ENCODE results near the gene HCN2. TPM values are rescaled to one million over a fixed set of nuclear protein-coding genes. Genes with fewer than 3 reads are reported as not detected.

The HCN2 gene
- total and polyA plus RNA-seq, 9 of the 15 experiments (the other 6 are each of a cell fraction or from before 2014, with no cell fraction given): 0.29 to 4.2 (median 0.82) TPM; not detected in 2

GRCh38 chr19:662207-662961 is 72.7 kb downstream of the HCN2 start (continued):
- TF ChIP-seq AFF1 (IDR thresholded peaks at IDR 0.05; ENCODE audit: low read depth in 1 of 2, partially characterized antibody in 2 of 2) (no peak), ZBTB34 (CRISPR knock-in tag; IDR thresholded peaks at IDR 0.05) (no peak), TRIM24 (IDR thresholded peaks at IDR 0.05) (no peak), EGR1 (conservative IDR thresholded peaks at IDR 0.05) (no peak), RBM14 (IDR thresholded peaks at IDR 0.05; ENCODE audit: borderline replicate concordance, insufficient read depth, low read depth, low read length) (0 out of 2 replicates have a peak, but pooled peaks have one; percentile 79), CHAMP1 (IDR thresholded peaks at IDR 0.05) (no peak)
